ENCODE results near the gene WDR20.
"Not testable (repeated sequence)": the region's sequence is repeated elsewhere in the genome, so short reads cannot be mapped to it uniquely, and the experiment has no call there.

WDR20 gene

DNA sequence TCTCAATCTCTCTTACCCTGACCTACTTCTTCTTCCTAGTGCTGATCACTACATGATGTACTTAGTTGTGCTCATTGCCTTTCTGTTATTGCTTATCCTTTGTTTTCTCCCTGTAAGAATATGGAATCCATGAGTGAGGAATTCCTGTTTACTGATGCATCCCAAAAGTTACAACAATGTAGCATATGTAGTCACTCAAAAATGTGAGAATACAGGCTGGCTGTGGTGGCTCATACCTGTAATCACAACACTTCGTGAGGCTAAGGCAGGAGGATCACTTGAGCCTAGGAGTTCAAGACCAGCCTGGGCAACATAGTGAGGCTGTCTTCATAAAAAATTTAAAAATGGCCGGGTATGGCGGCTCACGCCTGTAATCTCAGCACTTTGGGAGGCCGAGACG, 8.0 kb upstream of the WDR20 start:
- no peak for DNase-seq (ENCODE audit: low read depth)

GRCh38 chr14:102134021-102134420, 5.7 kb upstream of the WDR20 start:
- DNase-seq (ENCODE audit: low read depth) = not testable (repeated sequence)

GRCh38 chr14:102134719-102135118, 5.0 kb upstream of the WDR20 start:
- not testable (repeated sequence) for DNase-seq (ENCODE audit: low read depth)

DNA sequence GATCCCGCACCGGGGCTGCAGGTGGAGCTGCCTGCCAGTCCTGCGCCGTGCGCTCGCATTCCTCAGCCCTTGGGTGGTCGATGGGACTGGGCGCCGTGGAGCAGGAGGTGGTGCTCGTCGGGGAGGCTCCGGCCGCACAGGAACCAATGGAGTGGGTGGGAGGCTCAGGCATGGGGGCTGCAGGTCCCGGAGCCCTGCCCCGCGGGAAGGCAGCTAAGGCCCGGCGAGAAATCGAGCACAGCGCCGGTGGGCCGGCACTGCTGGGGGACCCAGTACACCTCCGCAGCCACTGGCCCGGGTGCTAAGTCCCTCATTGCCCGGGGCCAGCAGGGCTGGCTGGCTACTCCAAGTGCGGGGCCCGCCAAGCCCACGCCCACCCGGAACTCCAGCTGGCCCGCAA, 4.2 kb upstream of the WDR20 start:
- DNase-seq (ENCODE audit: low read depth) = not testable (repeated sequence)

DNA sequence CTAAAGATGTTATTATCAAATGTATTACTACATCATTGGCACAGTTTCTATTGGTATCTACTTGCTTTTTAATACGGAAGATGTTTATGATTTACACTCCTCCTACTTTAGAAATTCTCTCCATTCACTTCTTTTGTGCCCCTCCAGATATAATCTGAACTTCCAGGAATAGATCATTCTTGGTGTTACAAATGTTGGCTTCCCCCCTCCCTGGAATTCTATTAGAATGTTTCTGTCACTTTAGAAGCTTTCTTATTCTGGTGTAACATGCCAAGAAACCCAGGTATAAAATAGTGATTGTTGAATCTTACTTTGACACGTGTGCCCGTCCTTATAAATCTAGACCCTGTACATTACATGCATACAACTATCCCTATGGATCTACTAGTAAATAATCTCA, 1.2 kb upstream of the WDR20 start:
- DNase-seq (ENCODE audit: low read depth) = no peak

DNA sequence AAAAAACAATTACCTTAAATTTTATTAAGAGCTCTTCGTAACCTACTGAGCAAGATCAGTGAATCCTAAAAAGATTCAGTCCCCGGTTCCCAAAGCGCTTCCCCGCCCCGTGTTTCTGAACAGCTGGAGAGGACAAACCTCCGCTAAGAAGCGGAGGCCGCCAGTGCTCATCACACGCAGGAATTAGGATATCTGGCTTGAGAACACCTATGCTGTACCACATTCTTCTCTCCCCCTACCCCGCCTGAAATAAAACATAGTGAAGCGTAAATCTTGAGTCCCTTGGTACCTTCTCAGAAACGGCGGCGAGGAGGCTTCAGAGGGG, 774 bp upstream of the WDR20 start:
- DNase-seq (ENCODE audit: low read depth) = no peak

DNA sequence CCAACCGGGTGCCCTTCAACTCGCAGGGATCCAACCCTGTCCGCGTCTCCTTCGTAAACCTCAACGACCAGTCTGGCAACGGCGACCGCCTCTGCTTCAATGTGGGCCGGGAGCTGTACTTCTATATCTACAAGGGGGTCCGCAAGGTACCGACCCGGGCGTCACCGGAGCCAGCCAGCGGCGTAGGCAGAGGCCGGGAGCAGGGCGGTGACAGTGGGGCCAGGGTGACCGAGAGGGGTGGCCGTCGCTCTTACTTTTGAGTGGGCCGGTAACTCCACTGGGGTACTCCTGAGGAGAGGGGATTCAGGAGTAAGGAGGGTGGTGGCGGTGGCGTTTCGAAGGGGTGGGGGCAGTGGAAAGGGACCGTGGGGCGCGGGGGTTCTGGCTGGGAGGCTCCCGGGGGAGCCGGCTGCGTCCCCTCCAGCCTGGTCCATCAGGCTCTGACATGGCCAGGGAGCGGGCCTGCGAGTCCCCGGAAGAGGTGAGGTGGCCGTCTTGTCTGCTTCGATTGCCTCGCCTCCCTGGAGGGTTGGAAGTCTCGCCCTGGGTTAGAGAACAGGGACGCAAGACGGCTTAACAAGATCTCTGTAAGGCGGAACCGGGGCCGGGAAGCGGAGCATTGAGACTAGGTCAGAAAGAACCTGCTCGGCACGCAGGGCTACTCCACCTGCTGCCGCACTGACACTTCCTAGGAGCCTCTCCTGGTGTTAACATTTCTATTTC, 491 bp downstream of the WDR20 start:
- peak; percentile 17 for DNase-seq (ENCODE audit: low read depth)

DNA sequence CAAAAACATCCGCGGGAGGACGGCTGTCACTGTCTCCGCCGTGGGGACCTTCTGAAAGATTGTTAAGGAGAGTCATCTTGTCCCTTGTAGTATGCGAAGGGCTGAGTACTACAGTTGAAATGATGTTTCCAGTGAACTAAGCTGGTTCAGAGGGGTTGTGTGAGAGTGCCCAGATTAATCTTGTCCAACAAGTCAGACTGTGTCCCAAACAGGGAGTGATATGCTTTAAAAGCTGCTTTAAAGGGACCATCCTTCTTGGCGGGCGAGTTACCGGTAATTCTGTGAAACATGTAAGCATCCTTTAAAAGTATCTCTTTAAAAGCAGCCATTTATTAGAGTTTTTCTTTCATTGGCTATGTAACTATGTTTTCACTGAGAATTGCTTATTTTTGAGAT, 1.1 kb downstream of the WDR20 start:
- DNase-seq (ENCODE audit: low read depth) = no peak

DNA sequence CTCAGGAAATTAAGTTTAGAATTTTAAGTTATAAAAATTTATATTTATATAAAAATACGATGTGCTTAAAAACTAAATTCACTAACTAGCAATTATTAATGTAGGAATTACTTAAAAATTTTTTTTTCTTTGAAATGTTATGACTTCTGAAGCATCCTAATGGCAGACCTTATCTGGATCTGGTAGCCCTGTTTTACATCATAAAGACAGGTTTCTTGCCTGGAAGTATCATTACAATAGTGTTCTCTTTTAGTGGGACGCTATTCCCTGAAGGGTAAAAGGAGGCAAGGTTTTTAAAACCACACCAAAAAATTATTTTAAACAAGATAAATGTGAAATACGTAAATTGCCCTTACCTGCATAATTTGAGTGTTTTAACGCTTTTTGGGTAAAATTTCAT, 2.1 kb downstream of the WDR20 start:
- no peak for DNase-seq (ENCODE audit: low read depth)

DNA sequence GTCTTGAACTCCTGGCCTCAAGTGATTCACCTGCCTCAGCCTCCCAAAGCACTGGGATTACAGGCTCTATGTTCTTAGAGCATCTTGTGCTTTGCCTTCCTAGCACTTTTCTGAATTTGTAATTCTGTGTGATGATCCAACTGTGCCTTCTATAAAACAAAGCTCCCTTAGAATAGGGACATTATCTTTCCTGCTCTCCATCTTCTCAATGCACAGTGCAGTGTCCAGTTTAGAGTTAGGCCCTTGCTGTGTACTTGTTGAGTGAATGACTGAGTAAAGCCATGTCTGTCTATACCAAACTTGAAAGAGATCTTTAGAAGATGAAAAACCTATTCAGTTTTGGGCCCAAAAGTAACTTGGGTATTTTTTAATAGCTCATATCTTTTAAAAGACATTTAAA, 5.2 kb downstream of the WDR20 start:
- DNase-seq (ENCODE audit: low read depth) = no peak

- DNase-seq (ENCODE audit: low read depth) = no peak
These were observed 5.7 kb downstream of the WDR20 start for GRCh38 chr14:102145395-102145794.

DNA sequence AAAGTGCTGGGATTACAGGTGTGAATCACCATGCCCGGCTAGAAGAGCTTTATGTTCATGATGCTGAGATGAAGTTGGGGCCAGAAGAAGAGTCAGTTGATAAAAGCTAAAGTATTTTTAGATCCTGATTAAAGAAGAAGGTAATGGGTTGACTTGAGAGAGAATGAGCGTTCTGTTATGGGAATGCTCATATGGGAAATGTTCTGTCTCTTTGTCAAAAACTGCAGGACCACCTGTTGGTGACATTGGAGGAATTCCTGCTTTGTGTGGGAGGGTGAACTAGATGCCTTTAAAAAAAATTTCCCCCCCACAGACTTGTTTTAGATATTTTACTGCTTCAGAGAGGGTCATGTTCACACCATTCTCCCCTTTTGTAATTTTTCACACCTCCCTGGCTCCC, 6.7 kb downstream of the WDR20 start:
- no peak for DNase-seq (ENCODE audit: low read depth)

DNA sequence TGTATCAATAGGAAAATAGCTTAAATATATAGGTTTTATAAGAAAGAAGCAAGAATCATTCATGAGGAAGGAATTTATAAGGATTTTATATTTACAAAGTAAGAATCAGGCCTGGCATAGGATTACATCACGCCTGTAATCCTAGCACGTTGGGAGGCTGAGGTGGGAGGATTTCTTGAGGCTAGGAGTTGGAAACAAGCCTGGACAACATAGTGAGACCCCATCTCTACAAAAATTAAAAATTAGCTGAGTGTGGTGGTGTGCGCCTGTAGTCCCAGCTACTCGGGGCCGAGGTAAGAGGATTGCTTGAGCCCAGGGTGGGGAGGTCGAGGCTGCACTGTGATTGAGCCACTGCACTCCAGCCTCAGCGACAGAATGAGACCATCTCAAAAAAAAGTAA, 10.4 kb downstream of the WDR20 start:
- DNase-seq (ENCODE audit: low read depth) = no peak

GRCh38 chr14:102150744-102151143, 11.0 kb downstream of the WDR20 start:
- DNase-seq (ENCODE audit: low read depth) = no peak

DNA sequence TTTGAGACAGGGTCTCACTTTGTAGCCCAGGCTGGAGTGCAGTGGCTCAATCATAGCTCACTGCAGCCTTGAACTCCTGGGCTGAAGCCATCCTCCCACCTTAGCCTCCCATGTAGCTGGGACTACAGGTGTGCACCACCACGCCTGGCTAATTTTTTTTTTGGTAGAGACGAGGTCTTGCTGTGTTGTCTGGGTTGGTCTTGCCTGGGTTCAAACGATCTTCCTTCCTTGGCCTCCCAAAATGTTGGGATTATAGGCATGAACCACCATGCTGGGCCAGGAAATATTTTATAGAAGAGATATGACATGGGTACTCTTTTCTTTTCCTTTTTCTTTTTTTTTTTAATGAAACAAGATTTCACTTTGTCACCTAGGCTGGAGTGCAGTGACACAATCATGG, 11.7 kb downstream of the WDR20 start:
- DNase-seq (ENCODE audit: low read depth) = not testable (repeated sequence)

DNA sequence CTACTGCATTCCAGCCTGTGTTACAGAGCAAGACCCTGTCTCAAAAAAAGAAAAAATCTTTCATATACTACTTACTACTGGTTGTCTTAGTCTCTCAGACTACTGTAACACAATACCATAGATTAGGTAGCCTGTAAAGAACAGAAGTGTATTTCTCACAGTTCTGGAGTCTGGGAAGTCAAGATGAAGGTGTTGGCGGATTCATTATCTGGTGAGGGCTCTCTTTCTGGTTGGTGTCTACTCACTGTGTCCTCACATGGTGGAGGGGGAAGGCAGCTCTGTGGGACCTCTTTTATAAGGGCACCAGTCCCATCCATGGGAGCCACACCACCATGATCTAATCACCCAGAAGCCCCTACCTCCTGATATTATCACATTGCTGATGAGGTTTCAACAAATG, 14.4 kb downstream of the WDR20 start:
- no peak for DNase-seq (ENCODE audit: low read depth)

DNA sequence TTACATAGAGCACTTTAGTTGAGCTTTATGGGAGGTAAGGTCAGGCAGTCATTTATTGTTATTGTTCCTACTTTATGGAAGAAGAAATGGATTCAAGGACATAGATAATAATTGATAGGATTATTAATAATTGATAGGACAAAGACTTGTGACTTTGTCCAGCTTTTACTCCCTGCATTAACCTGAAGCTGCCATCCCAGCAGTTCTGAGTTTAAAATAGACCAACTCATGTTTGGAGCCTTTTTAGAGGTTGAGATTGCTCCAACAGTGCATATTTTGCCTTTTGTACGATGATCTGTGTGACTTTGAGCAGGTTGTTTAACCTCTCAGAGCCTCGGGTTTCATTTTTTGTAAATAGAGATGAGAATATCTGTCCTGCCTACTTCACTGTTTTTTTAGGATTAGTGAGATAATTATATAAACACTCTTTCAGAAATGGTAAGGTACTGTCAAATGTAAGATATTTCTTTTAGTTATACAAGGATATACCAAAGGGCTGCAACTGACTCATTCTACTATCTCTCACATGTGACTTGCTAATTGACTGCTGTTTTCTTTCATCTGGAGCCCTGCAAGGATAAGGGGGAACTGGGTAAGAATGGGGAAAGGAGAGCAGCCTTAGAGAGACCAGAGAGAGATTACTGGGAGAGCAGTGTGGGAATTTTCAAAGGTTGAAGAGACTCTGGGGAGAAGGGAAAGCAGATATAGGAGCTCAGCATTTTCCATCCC, 15.3 kb downstream of the WDR20 start:
- DNase-seq (ENCODE audit: low read depth) = no peak

- DNase-seq (ENCODE audit: low read depth) = no peak
These were observed 17.6 kb downstream of the WDR20 start for GRCh38 chr14:102157346-102157745.

DNA sequence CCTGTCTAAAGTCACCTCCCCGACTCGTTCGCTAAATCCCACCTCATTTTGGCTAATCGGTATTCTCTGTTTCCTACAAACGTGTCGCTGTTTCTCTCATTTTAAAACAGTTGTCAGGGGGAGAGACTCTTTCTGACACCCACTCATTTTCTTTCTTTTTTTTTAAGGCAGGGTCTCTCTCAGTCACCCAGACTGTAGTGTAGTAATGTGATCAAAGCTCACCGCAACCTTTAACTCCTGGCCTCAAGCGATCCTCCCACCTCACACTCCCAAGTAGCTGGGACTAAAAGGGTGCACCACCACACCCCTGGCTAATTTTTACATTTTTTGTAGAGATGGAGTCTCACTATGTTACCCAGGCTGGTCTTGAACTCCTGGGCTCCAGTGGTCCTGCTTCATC, 19.1 kb downstream of the WDR20 start:
- DNase-seq (ENCODE audit: low read depth) = no peak

DNA sequence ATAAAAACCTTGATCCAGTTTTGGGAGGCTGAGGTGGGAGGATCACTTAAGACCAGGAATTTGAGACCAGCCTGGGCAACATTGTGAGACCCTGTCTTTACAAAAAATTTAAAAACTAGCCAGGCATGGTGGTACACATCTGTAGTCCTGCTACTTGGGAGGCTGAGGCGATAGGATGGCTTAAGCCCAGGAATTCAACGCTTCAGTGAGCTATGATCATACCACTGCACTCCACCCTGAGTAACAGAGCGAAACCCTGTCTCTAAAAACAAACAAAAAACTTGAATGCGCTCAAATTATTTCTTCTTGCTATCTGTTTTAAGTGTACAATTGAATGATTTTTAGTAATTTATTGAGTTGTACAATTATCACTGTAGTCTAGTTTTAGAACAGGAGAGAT, 20.1 kb downstream of the WDR20 start:
- DNase-seq (ENCODE audit: low read depth) = no peak

- no peak for DNase-seq (ENCODE audit: low read depth)
These were observed 22.8 kb downstream of the WDR20 start for GRCh38 chr14:102162487-102162886.

DNA sequence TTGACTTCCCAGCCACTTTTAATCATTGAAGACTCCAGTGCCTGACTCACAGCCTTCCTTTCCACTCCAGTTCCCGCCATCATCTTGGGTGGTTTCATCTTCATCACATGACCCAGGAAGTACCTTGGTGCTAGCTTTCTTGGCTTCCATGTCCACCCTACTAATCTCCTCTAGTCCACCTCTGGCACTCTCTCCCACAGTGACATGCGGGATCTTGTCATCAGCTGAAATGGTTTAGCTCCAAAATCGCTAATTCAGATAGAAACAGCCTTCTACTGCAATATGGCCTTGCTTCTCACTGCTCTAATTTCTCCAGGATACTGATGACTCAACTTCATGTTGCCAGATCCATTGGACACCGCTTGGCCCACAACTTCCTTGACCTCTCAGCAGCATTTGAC, 24.5 kb downstream of the WDR20 start:
- DNase-seq (ENCODE audit: low read depth) = peak; percentile 26

- DNase-seq (ENCODE audit: low read depth) = no peak
These were observed 25.3 kb downstream of the WDR20 start for GRCh38 chr14:102164965-102165364.

DNA sequence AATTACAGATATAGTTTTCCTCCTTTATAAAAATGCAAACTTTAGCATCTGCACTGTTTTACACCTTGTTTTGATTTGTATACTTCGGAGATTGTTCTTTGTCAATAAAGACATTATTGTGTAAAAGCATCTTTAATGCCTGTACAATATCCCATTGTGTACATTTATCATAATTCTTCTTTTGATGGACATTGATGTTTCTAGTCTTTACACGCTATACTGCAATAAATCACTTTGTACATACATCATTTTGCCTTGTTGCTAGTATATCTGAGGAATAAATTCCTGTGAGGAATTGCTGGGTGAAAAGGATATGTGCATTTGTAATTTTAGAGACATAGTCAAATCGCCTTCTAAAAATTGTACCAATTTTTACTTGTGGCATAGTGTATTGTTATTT, 30.4 kb downstream of the WDR20 start:
- no peak for DNase-seq (ENCODE audit: low read depth)

Measured in fibroblast of gingiva (primary cell).